Lower leg skin (tissue), 3 donors: ENCODE measurements around the gene CA6.

Experiments used
- POLR2A ChIP-seq, 2 donors: fragments of 450-650 bp; IDR thresholded peaks; one replicate each; pipeline ENCODE4 v1.6.1; 2016 to 2017; ENCODE audit warnings: antibody characterized with exemption in 2 of 2, mild to moderate bottlenecking in 1 of 2, moderate library complexity in 1 of 2
- TF ChIP-seq, protein P1 (sequence below), 3 donors: fragments of 450-650 bp; IDR thresholded peaks; one replicate each; pipeline ENCODE4 v1.5.1; 2016; ENCODE audit warnings: antibody characterized with exemption in 3 of 3, mild to moderate bottlenecking in 3 of 3, moderate library complexity in 2 of 3

DNA sequence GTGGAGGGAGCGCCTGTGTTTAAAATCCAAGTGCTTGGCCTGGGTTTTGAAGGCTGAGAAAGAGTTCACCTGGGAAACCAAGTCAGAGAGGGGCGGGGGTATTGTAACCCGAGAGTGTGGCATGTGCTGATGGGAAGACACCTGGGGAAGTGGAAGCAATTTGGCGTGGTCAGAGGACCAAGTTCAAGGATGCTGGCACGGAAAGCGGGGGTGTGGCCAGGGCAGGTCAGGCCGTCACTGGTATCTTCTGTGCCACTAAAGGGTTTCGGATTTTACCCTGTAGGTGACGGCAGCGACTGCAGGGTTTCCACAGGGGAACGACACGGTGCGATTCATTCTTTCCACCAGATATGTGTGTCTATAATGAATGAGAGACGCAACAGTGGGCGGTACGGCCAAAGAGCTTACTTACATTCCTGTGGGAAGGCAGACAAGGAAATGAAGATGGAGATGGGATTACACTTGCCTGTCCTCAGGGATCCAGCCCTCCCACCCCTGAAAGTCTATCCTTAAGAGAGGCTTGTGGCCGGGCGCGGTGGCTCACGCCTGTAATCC is 31.3 kb downstream of the CA6 start:
- TF ChIP-seq POLR2A (IDR thresholded peaks at IDR 0.05) = no peak
- TF ChIP-seq, protein P1, sequence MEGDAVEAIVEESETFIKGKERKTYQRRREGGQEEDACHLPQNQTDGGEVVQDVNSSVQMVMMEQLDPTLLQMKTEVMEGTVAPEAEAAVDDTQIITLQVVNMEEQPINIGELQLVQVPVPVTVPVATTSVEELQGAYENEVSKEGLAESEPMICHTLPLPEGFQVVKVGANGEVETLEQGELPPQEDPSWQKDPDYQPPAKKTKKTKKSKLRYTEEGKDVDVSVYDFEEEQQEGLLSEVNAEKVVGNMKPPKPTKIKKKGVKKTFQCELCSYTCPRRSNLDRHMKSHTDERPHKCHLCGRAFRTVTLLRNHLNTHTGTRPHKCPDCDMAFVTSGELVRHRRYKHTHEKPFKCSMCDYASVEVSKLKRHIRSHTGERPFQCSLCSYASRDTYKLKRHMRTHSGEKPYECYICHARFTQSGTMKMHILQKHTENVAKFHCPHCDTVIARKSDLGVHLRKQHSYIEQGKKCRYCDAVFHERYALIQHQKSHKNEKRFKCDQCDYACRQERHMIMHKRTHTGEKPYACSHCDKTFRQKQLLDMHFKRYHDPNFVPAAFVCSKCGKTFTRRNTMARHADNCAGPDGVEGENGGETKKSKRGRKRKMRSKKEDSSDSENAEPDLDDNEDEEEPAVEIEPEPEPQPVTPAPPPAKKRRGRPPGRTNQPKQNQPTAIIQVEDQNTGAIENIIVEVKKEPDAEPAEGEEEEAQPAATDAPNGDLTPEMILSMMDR (IDR thresholded peaks at IDR 0.05) = no peak
